ENCODE data around the gene CLEC4G.

DNA sequence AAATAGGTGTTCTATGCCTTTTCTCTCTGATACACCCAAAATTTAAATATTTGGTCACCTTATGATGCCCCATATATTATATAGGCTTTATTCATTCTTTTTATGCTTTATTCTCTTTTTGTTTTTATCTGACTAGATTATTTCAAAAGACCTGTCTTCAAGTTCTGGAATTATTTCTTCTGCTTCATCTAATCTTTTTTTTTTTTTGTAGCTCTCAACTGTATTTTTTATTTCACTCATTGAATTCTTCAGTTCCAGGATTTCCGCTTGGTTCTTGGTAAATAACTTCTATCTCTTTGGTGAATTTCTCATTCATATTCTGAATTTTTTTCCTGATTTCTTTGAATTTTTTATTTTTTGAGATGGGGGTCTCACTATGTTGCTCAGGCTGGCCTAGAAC, 27.2 kb upstream of the CLEC4G start:
- TF ChIP-seq, protein P1, sequence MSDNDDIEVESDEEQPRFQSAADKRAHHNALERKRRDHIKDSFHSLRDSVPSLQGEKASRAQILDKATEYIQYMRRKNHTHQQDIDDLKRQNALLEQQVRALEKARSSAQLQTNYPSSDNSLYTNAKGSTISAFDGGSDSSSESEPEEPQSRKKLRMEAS (IDR thresholded peaks at IDR 0.05; ENCODE audit: insufficient read depth, insufficient read length), result no peak
- TF ChIP-seq, protein P2, sequence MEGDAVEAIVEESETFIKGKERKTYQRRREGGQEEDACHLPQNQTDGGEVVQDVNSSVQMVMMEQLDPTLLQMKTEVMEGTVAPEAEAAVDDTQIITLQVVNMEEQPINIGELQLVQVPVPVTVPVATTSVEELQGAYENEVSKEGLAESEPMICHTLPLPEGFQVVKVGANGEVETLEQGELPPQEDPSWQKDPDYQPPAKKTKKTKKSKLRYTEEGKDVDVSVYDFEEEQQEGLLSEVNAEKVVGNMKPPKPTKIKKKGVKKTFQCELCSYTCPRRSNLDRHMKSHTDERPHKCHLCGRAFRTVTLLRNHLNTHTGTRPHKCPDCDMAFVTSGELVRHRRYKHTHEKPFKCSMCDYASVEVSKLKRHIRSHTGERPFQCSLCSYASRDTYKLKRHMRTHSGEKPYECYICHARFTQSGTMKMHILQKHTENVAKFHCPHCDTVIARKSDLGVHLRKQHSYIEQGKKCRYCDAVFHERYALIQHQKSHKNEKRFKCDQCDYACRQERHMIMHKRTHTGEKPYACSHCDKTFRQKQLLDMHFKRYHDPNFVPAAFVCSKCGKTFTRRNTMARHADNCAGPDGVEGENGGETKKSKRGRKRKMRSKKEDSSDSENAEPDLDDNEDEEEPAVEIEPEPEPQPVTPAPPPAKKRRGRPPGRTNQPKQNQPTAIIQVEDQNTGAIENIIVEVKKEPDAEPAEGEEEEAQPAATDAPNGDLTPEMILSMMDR (IDR thresholded peaks at IDR 0.05; ENCODE audit: extremely low read depth in 1 of 2, insufficient read depth in 1 of 2, low read depth in 1 of 2, low read length in 2 of 2), result no peak
- TF ChIP-seq POLR2AphosphoS5 (IDR thresholded peaks at IDR 0.05; ENCODE audit: insufficient read depth, low read depth, low read length) (no peak), EZH2 (IDR thresholded peaks at IDR 0.05; ENCODE audit: borderline replicate concordance, low read depth, low read length, severe bottlenecking) (no peak), POLR2A (IDR thresholded peaks at IDR 0.05; ENCODE audit: low read depth, low read length) (no peak), FOS (IDR thresholded peaks at IDR 0.05; ENCODE audit: borderline replicate concordance, insufficient read depth, low read length) (no peak), MYC (IDR thresholded peaks at IDR 0.05; ENCODE audit: low read depth, low read length) (no peak), GATA2 (IDR thresholded peaks at IDR 0.05; ENCODE audit: insufficient read depth, insufficient read length, low read depth, low read length) (no peak), JUN (IDR thresholded peaks at IDR 0.05; ENCODE audit: borderline replicate concordance, insufficient read depth, insufficient read length, low read depth) (no peak)

Data from endothelial cell of umbilical vein (primary cell).